Effector memory CD4-positive, alpha-beta T cell (primary cell): ENCODE measurements around the gene TMPRSS9.
"Not testable (repeated sequence)": the region's sequence is repeated elsewhere in the genome, so short reads cannot be mapped to it uniquely, and the experiment has no call there.

ENCODE experiments used
- DNase-seq, 3 donors: peaks; one replicate each; pipeline ENCODE4 v3.0.0-alpha.2; 2020
- H3K27ac ChIP-seq: 2 replicates; pipeline ENCODE4 v1.7.0; 2013; ENCODE audit warnings: mild to moderate bottlenecking, low read length, moderate library complexity; ENCODE audit not compliant: insufficient read depth, poor library complexity, severe bottlenecking
- H3K27me3 ChIP-seq: replicated peaks from 2 replicates; pipeline ENCODE4 v1.7.0; 2013; ENCODE audit warnings: mild to moderate bottlenecking, low read length; ENCODE audit not compliant: insufficient read depth, control insufficient read depth, poor library complexity, severe bottlenecking
- H3K36me3 ChIP-seq: 2 replicates; pipeline ENCODE4 v1.7.0; 2013; ENCODE audit warnings: mild to moderate bottlenecking, low read length, moderate library complexity; ENCODE audit not compliant: control insufficient read depth, insufficient read depth
- H3K4me1 ChIP-seq: 2 replicates; pipeline ENCODE4 v1.7.0; 2013; ENCODE audit warnings: low read length, mild to moderate bottlenecking; ENCODE audit not compliant: control insufficient read depth, insufficient read depth, poor library complexity, severe bottlenecking
- H3K4me3 ChIP-seq: 2 replicates; pipeline ENCODE4 v1.7.0; 2013; ENCODE audit warnings: low read length, low read depth, mild to moderate bottlenecking; ENCODE audit not compliant: insufficient read depth, poor library complexity, severe bottlenecking
- H3K9me3 ChIP-seq: 2 replicates; pipeline ENCODE4 v1.7.0; 2013; ENCODE audit warnings: mild to moderate bottlenecking, low read length, moderate library complexity; ENCODE audit not compliant: control insufficient read depth

TMPRSS9 gene

GRCh38 chr19:2411709-2412108, 51.6 kb downstream of the TMPRSS9 start:
- H3K36me3 ChIP-seq = no peaks in the 10 kb centered on the region
- no peak overlapping the region for H3K4me3 ChIP-seq
- H3K27ac ChIP-seq = no peak overlapping the region
- H3K9me3 ChIP-seq = no peaks in the 10 kb centered on the region
- DNase-seq = no peak
- H3K4me1 ChIP-seq = no peaks in the 10 kb centered on the region
- peaks cover 7% of the 10 kb centered on the region for H3K27me3 ChIP-seq

GRCh38 chr19:2412449-2412848, 52.4 kb downstream of the TMPRSS9 start:
- no peaks in the 10 kb centered on the region for H3K36me3 ChIP-seq
- H3K4me1 ChIP-seq = no peaks in the 10 kb centered on the region
- no peaks in the 10 kb centered on the region for H3K9me3 ChIP-seq
- DNase-seq = no peak
- no peak overlapping the region for H3K4me3 ChIP-seq
- no peak overlapping the region for H3K27ac ChIP-seq
- peaks cover 7% of the 10 kb centered on the region for H3K27me3 ChIP-seq

- no peak overlapping the region for H3K27ac ChIP-seq
- H3K9me3 ChIP-seq = no peaks in the 10 kb centered on the region
- H3K36me3 ChIP-seq = no peaks in the 10 kb centered on the region
Measured at GRCh38 chr19:2413159-2413558, 53.1 kb downstream of the TMPRSS9 start.

GRCh38 chr19:2413629-2414028, 53.6 kb downstream of the TMPRSS9 start:
- no peak overlapping the region for H3K27ac ChIP-seq

More at GRCh38 chr19:2413159-2413558, 53.1 kb downstream of the TMPRSS9 start:
- Histone ChIP-seq H3K4me3 (no peak overlapping the region), H3K4me1 (no peaks in the 10 kb centered on the region), H3K27me3 (peaks cover 7% of the 10 kb centered on the region)
- DNase-seq = no peak

GRCh38 chr19:2415281-2415972, 55.4 kb downstream of the TMPRSS9 start:
- DNase-seq = no peak
- Histone ChIP-seq H3K4me3 (no peak overlapping the region), H3K27ac (no peak overlapping the region), H3K9me3 (no peaks in the 10 kb centered on the region), H3K4me1 (no peaks in the 10 kb centered on the region), H3K27me3 (no peaks in the 10 kb centered on the region), H3K36me3 (no peaks in the 10 kb centered on the region)

More at GRCh38 chr19:2413629-2414028, 53.6 kb downstream of the TMPRSS9 start:
- Histone ChIP-seq H3K4me1 (no peaks in the 10 kb centered on the region), H3K9me3 (no peaks in the 10 kb centered on the region), H3K4me3 (no peak overlapping the region), H3K36me3 (no peaks in the 10 kb centered on the region), H3K27me3 (peaks cover 7% of the 10 kb centered on the region)
- no peak for DNase-seq

GRCh38 chr19:2415973-2416319, 55.9 kb downstream of the TMPRSS9 start:
- Histone ChIP-seq H3K27me3 (no peaks in the 10 kb centered on the region), H3K27ac (no peak overlapping the region), H3K4me1 (no peaks in the 10 kb centered on the region), H3K36me3 (no peaks in the 10 kb centered on the region), H3K4me3 (no peak overlapping the region), H3K9me3 (no peaks in the 10 kb centered on the region)
- no peak for DNase-seq

GRCh38 chr19:2416321-2417097, 56.4 kb downstream of the TMPRSS9 start:
- H3K4me1 ChIP-seq = no peaks in the 10 kb centered on the region
- H3K9me3 ChIP-seq = no peaks in the 10 kb centered on the region
- H3K27me3 ChIP-seq = no peaks in the 10 kb centered on the region
- no peak overlapping the region for H3K4me3 ChIP-seq
- DNase-seq = no peak
- no peaks in the 10 kb centered on the region for H3K36me3 ChIP-seq
- H3K27ac ChIP-seq = no peak overlapping the region

- H3K9me3 ChIP-seq, H3K27me3 ChIP-seq, H3K4me3 ChIP-seq, DNase-seq, H3K27ac ChIP-seq, H3K36me3 ChIP-seq, H3K4me1 ChIP-seq: not testable (repeated sequence)
Measured at GRCh38 chr19:2417436-2417835, 57.4 kb downstream of the TMPRSS9 start.

GRCh38 chr19:2417881-2418406, 57.9 kb downstream of the TMPRSS9 start:
- Histone ChIP-seq H3K9me3 (no peaks in the 10 kb centered on the region), H3K27me3 (no peaks in the 10 kb centered on the region), H3K4me3 (no peak overlapping the region), H3K36me3 (no peaks in the 10 kb centered on the region), H3K27ac (no peak overlapping the region), H3K4me1 (no peaks in the 10 kb centered on the region)
- no peak for DNase-seq

GRCh38 chr19:2419754-2420153, 59.7 kb downstream of the TMPRSS9 start:
- Histone ChIP-seq H3K4me3 (no peak overlapping the region), H3K36me3 (peaks cover 5% of the 10 kb centered on the region), H3K4me1 (no peaks in the 10 kb centered on the region), H3K27ac (no peak overlapping the region), H3K9me3 (no peaks in the 10 kb centered on the region), H3K27me3 (no peaks in the 10 kb centered on the region)
- no peak for DNase-seq
